Sigmoid colon (tissue), 7 donors: ENCODE data around the gene SLC6A9. TPM values are rescaled to one million over a fixed set of nuclear protein-coding genes. Genes with fewer than 3 reads are reported as not detected.

Source experiments
- DNase-seq: peaks from one replicate; pipeline ENCODE4 v3.0.0-alpha.2; 2019
- H3K27ac ChIP-seq, 4 donors: fragments of 200-600 bp; sonication (generic); one replicate each; pipeline ENCODE4 v1.5.1; 2016 to 2019; ENCODE audit warnings: mild to moderate bottlenecking in 1 of 4
- H3K27me3 ChIP-seq, 3 donors: fragments of 200-600 bp; sonication (generic); one replicate each; pipeline ENCODE4 v1.5.1; 2019; ENCODE audit warnings: mild to moderate bottlenecking in 1 of 3
- H3K36me3 ChIP-seq, 4 donors: fragments of 200-600 bp; sonication (generic); one replicate each; pipeline ENCODE4 v1.5.1; 2016 to 2019
- H3K4me1 ChIP-seq, 4 donors: fragments of 200-600 bp; sonication (generic); one replicate each; pipeline ENCODE4 v1.5.1; 2017 to 2019
- H3K4me3 ChIP-seq, 4 donors: fragments of 200-600 bp; sonication (generic); one replicate each; pipeline ENCODE4 v1.5.1; 2017 to 2019; ENCODE audit warnings: mild to moderate bottlenecking in 2 of 4, moderate library complexity in 1 of 4
- H3K9me3 ChIP-seq, 4 donors: fragments of 200-600 bp in 3 of 4; sonication (generic) in 3 of 4; one replicate each; pipeline versions ENCODE4 v1.5.1 to v1.6.1; 2013 to 2019
- EP300 ChIP-seq, 4 donors: sonication (generic); formaldehyde crosslinking; IDR thresholded peaks; one replicate each; pipeline ENCODE4 v1.6.1; 2017; ENCODE audit warnings: antibody characterized with exemption in 4 of 4
- POLR2A ChIP-seq, 2 donors: fragments of 450-650 bp; IDR thresholded peaks; one replicate each; pipeline ENCODE4 v1.6.1; 2016; ENCODE audit warnings: antibody characterized with exemption in 2 of 2, mild to moderate bottlenecking in 2 of 2, moderate library complexity in 2 of 2
- POLR2AphosphoS5 ChIP-seq, 4 donors: sonication (generic); formaldehyde crosslinking; IDR thresholded peaks; one replicate each; pipeline ENCODE4 v1.6.1; 2017; ENCODE audit warnings: antibody characterized with exemption in 4 of 4
- WGBS, 2 donors: extraction: QIAGEN DNeasy Blood & Tissue Kit; methylation state at CpG; one replicate each; pipeline ENCODE4 v1.1.7; 2013; 5-methylcytosine and 5-hydroxymethylcytosine counted together
- intact Hi-C: fragments of 100-400 bp; cut with DNase I; formaldehyde crosslinking; loops from one replicate; pipeline ENCODE4 v1.15.1; 2023
- polyA plus RNA-seq, 3 donors: library from polyadenylated mRNA; stranded (reverse); fragments of 200-250 nt; gene quantifications; one replicate each; pipeline ENCODE4 v1.2.3, GENCODE V29; 2013
- total RNA-seq, 4 donors: library from RNA; depleted of rRNA; stranded (reverse); fragments of >200 nt; gene quantifications; one replicate each; pipeline ENCODE4 v1.1.0, GENCODE V29; 2016
- TF ChIP-seq, protein P1 (sequence below), 4 experiments: fragments of 450-650 bp in 3 of 4; fragments of 200-600 bp in 1 of 4; IDR thresholded peaks; one replicate each; pipeline ENCODE4 v1.5.1; 2016 to 2019; ENCODE audit warnings: antibody characterized with exemption in 4 of 4, mild to moderate bottlenecking in 3 of 4, moderate library complexity in 2 of 4
- donor health status: healthy with polysubstance abuse.
- donor health status: Bipolar disorder and iron deficiency.
- donor health status: healthy.

Gene SLC6A9
- total and polyA plus RNA-seq, 7 donors, result 2.4 to 24.5 (median 5.9) TPM

DNA sequence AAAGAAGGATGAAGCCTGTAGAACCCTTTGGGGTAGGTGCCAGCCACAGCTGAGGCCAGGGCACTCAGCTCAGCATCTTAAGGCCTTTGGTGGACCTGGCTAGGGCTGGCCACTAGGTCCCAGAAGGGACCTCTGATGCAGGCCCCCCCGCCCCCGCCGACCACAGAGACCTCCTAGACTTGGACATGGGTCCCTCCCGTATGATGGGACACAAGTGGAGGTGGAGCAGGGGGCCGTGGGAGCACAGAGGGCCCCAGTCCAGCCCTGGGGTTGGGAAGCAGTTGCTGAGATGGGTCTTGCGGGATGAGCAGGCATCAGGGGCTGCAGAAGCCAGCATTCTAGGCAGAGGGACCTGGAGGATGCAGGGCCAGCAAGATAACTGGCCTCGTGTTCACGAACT, 49.0 kb downstream of the SLC6A9 start:
- 95% methylated on average over 8 of the region's 8 CpGs for WGBS, 2 donors

DNA sequence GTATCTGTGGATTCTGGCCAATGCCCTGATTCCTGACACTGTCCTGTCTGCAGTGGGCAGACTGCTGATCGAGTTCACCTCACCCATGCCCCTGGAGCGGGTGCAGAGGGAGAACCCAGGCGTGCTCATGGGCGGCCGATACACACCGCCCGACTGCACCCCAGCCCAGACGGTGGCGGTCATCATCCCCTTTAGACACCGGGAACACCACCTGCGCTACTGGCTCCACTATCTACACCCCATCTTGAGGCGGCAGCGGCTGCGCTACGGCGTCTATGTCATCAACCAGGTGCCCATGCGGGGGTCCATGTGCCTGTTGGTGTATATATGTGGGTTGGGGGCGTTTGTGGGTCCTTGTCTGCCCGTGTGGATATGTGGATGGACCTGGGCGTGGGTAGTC, 49.6 kb downstream of the SLC6A9 start:
- intact Hi-C loops, result no loop called here
- TF ChIP-seq EP300 (IDR thresholded peaks at IDR 0.05) (no peak), POLR2A (IDR thresholded peaks at IDR 0.05) (no peak), POLR2AphosphoS5 (IDR thresholded peaks at IDR 0.05) (no peak)
- TF ChIP-seq, protein P1, sequence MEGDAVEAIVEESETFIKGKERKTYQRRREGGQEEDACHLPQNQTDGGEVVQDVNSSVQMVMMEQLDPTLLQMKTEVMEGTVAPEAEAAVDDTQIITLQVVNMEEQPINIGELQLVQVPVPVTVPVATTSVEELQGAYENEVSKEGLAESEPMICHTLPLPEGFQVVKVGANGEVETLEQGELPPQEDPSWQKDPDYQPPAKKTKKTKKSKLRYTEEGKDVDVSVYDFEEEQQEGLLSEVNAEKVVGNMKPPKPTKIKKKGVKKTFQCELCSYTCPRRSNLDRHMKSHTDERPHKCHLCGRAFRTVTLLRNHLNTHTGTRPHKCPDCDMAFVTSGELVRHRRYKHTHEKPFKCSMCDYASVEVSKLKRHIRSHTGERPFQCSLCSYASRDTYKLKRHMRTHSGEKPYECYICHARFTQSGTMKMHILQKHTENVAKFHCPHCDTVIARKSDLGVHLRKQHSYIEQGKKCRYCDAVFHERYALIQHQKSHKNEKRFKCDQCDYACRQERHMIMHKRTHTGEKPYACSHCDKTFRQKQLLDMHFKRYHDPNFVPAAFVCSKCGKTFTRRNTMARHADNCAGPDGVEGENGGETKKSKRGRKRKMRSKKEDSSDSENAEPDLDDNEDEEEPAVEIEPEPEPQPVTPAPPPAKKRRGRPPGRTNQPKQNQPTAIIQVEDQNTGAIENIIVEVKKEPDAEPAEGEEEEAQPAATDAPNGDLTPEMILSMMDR (IDR thresholded peaks at IDR 0.05), result no peak
- peaks cover 0 to 31% (median 11%) of the 10 kb centered on the region in 4 donors for H3K36me3 ChIP-seq
- H3K27ac ChIP-seq, result no peak overlapping the region
- no peak overlapping the region for H3K4me3 ChIP-seq
- peaks cover 0 to 43% (median 35%) of the 10 kb centered on the region in 4 donors for H3K4me1 ChIP-seq
- no peaks in the 10 kb centered on the region for H3K27me3 ChIP-seq
- no peaks in the 10 kb centered on the region for H3K9me3 ChIP-seq
- WGBS, 2 donors, result 93 to 96% methylated on average over 20 of the region's 20 CpGs
- DNase-seq, result no peak

More for the DNA sequence above, 49.0 kb downstream of the SLC6A9 start:
- Histone ChIP-seq H3K4me1 (peaks cover 0 to 37% (median 29%) of the 10 kb centered on the region in 4 donors), H3K27me3 (no peaks in the 10 kb centered on the region), H3K9me3 (no peaks in the 10 kb centered on the region), H3K4me3 (no peak overlapping the region), H3K36me3 (peaks cover 0 to 25% (median 5%) of the 10 kb centered on the region in 4 donors), H3K27ac (no peak overlapping the region)
- intact Hi-C loops, result no loop called here
- TF ChIP-seq, protein P1 (IDR thresholded peaks at IDR 0.05), result no peak
- TF ChIP-seq EP300 (IDR thresholded peaks at IDR 0.05) (no peak), POLR2A (IDR thresholded peaks at IDR 0.05) (no peak), POLR2AphosphoS5 (IDR thresholded peaks at IDR 0.05) (no peak)
- DNase-seq, result no peak

DNA sequence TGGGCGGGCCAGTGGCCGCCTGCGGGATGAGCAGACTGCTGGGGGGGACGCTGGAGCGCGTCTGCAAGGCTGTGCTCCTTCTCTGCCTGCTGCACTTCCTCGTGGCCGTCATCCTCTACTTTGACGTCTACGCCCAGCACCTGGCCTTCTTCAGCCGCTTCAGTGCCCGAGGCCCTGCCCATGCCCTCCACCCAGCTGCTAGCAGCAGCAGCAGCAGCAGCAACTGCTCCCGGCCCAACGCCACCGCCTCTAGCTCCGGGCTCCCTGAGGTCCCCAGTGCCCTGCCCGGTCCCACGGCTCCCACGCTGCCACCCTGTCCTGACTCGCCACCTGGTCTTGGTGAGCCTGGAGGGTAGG, 50.1 kb downstream of the SLC6A9 start:
- Histone ChIP-seq H3K4me3 (no peak overlapping the region), H3K27ac (peak overlapping the region in 1 of 4 donors; percentile 76), H3K27me3 (no peaks in the 10 kb centered on the region), H3K9me3 (no peaks in the 10 kb centered on the region), H3K36me3 (peaks cover 0 to 35% (median 13%) of the 10 kb centered on the region in 4 donors), H3K4me1 (peaks cover 0 to 48% (median 40%) of the 10 kb centered on the region in 4 donors)
- WGBS, 2 donors, result 19 to 66% methylated on average over 20 of the region's 20 CpGs
- DNase-seq, result no peak
- TF ChIP-seq, protein P1 (IDR thresholded peaks at IDR 0.05), result no peak
- TF ChIP-seq EP300 (IDR thresholded peaks at IDR 0.05) (no peak), POLR2AphosphoS5 (IDR thresholded peaks at IDR 0.05) (no peak), POLR2A (IDR thresholded peaks at IDR 0.05) (no peak)
- intact Hi-C loops, result no loop called here

GRCh38 chr1:43980255-43981134, 50.8 kb downstream of the SLC6A9 start:
- no peak for DNase-seq
- H3K9me3 ChIP-seq, result no peaks in the 10 kb centered on the region
- no peaks in the 10 kb centered on the region for H3K27me3 ChIP-seq
- intact Hi-C loops, result no loop called here
- peaks cover 0 to 54% (median 46%) of the 10 kb centered on the region in 4 donors for H3K4me1 ChIP-seq
- H3K27ac ChIP-seq, result peak overlapping the region in 3 of 4 donors; percentile 71 to 77 (median 76)
- no peak for TF ChIP-seq POLR2AphosphoS5 (IDR thresholded peaks at IDR 0.05)
- TF ChIP-seq POLR2A (IDR thresholded peaks at IDR 0.05), result no peak
- TF ChIP-seq EP300 (IDR thresholded peaks at IDR 0.05), result no peak
- TF ChIP-seq, protein P1 (IDR thresholded peaks at IDR 0.05), result no peak
- H3K4me3 ChIP-seq, result peak overlapping the region in 3 of 4 donors; percentile 78 to 92 (median 91)
- 37 to 71% methylated on average over 13 of the region's 13 CpGs for WGBS, 2 donors
- peaks cover 0 to 29% (median 11%) of the 10 kb centered on the region in 4 donors for H3K36me3 ChIP-seq
